HG03045 (cell line): ENCODE data around the gene CHRND.

Source experiments
- ATAC-seq: cut with Tn5 transposase; IDR thresholded peaks from one replicate; pipeline ENCODE4 v1.9.1; 2021; ENCODE audit warnings: mild to moderate bottlenecking, moderate library complexity; ENCODE audit not compliant: unreplicated experiment

Gene CHRND

GRCh38 chr2:232541195-232541960 is 15.4 kb downstream of the CHRND start:
- ATAC-seq, result no peak

GRCh38 chr2:232541961-232542714 is 16.2 kb downstream of the CHRND start:
- no peak for ATAC-seq

GRCh38 chr2:232542715-232543467 is 16.9 kb downstream of the CHRND start:
- no peak for ATAC-seq

GRCh38 chr2:232543491-232543890 is 17.5 kb downstream of the CHRND start:
- ATAC-seq, result no peak

GRCh38 chr2:232543928-232544631 is 18.1 kb downstream of the CHRND start:
- ATAC-seq, result no peak

GRCh38 chr2:232544674-232545073 is 18.7 kb downstream of the CHRND start:
- no peak for ATAC-seq

- ATAC-seq, result no peak
Measured at GRCh38 chr2:232545511-232546375, 19.8 kb downstream of the CHRND start.

- no peak for ATAC-seq
Measured at GRCh38 chr2:232547991-232548390, 22.0 kb downstream of the CHRND start.

- ATAC-seq, result no peak
Measured at GRCh38 chr2:232549655-232550353, 23.8 kb downstream of the CHRND start.

- peak; percentile 92 for ATAC-seq
Measured at GRCh38 chr2:232550354-232551249, 24.6 kb downstream of the CHRND start, which contains the start of the genes EIF4E2 and TIGD1. TSS of gene EIF4E2 (plus strand) at chr2:232550689. CDS start at chr2:232550725, 36 bp downstream. TSS of gene TIGD1 (minus strand) at chr2:232550557. CDS start at chr2:232549882, 675 bp downstream.

GRCh38 chr2:232551250-232551638 is 25.3 kb downstream of the CHRND start:
- ATAC-seq, result no peak

- ATAC-seq, result no peak
Measured at GRCh38 chr2:232551776-232552175, 25.8 kb downstream of the CHRND start.

- ATAC-seq, result no peak
Measured at GRCh38 chr2:232556426-232556825, 30.5 kb downstream of the CHRND start.

- ATAC-seq, result no peak
Measured at GRCh38 chr2:232562515-232563151, 36.7 kb downstream of the CHRND start.

- no peak for ATAC-seq
Measured at GRCh38 chr2:232563580-232563979, 37.6 kb downstream of the CHRND start.

GRCh38 chr2:232567721-232568120 is 41.8 kb downstream of the CHRND start:
- ATAC-seq, result no peak

GRCh38 chr2:232568161-232568560 is 42.2 kb downstream of the CHRND start:
- ATAC-seq, result no peak

GRCh38 chr2:232569541-232569940 is 43.6 kb downstream of the CHRND start:
- ATAC-seq, result no peak
